HG03103 (cell line): ENCODE results near the gene DST.
A peak's percentile ranks its signal among the peaks of the same experiment; 100 is the strongest.
"Not testable (repeated sequence)": the region's sequence is repeated elsewhere in the genome, so short reads cannot be mapped to it uniquely, and the experiment has no call there.

Experiments used
- ATAC-seq: cut with Tn5 transposase; IDR thresholded peaks from one replicate; pipeline ENCODE4 v1.9.1; 2021; ENCODE audit warnings: low read depth; ENCODE audit not compliant: unreplicated experiment

Gene DST

DNA sequence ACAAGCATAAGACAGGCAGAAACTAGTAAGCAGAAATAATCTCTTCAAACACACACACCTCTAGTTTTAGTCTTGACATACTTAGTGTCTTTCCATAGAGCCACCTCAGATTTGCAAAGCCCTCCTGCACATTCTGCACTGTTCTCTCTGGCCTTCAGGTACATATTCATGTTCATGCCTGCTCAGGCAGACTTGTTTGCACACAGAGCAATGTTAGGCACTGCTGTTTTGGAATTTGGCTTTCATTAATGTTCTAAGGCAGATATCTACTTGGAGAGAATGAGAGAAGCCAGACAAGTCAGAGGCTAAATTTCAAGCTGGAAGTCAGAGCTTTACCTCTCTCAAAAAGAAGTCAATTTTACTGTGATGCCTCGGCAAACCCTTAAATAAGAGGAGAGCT, 21.3 kb upstream of the DST start:
- ATAC-seq: no peak

DNA sequence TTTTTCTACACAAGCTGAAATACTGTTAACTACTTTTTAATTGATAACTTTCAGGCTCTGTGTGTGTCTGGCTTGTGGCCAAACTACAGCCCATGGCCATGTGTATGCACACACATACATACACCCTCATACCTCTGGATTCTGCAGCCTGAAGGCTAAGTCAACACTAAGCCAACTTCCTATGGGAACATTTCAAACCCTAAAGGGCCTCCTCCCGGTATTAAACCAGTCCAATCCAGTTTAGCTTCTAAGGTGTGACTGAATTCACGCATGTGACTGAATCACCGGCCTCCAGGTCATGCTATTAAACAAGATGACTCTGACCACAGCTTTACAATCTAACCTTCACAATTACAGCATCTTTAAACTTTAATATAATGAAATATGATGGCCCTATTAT, 20.7 kb upstream of the DST start:
- ATAC-seq: no peak

DNA sequence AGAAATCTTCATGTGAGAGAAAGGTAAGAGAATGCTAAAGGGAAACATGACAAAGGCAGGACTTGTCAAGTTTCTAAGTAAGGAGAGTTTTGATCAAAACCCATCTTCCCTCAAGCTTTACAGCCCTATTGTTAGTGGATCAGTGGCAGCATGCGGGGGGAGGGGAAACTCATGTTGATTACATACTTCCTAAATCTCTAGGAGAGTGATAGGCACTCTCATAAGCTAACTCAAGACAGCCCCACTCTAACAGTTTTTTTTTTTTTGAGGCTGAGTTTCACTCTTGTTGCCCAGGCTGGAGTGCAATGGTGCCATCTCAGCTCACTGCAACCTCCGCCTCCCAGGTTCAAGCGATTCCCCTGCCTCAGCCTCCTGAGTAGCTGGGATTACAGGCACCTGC, 18.6 kb upstream of the DST start:
- ATAC-seq: not testable (repeated sequence)

DNA sequence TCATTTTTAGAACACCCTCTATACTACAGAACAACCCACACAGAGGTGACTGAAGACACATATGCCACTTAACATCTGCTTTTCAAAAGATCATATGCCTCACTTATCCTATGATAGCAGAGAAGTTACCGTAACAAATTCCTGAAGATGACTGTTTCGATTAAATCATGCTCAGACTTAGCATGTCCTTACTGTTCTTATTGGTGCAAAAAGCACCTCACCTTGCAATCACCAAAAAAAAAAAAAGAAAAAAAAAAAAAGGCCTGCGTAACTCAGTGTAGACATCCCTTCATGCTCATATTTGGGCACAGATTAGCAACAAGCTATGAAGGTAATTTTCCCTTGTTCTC, 17.7 kb upstream of the DST start:
- no peak for ATAC-seq

DNA sequence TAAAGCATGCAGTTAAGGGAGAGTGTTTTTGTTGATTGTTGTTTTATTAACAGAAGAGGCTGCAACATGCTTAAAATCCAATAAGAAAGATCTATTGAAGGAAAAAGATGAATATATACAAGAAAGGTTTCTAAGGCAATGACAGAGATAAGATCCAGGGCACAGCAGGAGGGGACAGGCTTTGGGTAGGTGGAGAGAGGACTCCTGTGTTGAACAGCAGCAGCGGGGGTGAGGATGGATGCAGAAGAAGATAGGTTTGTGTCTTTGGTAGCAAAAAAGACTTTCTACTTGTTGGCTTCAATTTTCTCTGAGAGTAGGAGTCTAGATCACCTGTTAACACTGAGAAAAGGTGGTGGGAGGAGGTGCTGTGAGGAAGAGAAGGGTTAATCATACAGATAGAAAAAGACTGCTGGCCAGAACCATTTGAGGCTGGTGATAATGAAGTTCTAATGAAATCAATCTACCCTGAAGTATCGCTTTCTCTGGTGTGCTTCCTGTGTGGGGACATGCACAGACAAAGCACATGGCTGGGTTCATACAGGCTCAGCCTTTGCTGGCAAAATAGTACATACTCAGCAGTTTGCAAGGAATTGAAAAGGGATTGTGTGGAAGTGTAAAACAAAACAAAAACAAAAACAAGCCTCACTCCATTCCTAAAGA, 17.2 kb upstream of the DST start:
- peak; percentile 87 for ATAC-seq

DNA sequence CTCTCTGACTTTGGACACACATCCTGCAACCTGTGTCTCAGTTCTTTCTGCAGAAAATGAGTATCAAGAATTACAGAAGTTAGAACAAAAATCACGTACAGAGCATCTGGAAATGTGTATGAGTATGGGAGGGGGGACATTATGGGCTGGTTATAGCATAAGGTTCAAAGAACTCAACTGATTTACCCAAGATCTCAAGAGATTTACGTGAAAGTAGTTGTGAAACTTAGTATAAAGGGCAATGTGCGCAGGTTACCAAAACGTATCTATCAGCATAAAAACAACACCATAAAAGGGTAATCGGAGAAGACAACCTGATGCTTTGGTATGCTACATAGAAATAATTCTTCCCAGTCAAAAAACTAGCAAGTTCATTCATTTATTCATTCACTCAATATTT, 15.6 kb upstream of the DST start:
- ATAC-seq: no peak

DNA sequence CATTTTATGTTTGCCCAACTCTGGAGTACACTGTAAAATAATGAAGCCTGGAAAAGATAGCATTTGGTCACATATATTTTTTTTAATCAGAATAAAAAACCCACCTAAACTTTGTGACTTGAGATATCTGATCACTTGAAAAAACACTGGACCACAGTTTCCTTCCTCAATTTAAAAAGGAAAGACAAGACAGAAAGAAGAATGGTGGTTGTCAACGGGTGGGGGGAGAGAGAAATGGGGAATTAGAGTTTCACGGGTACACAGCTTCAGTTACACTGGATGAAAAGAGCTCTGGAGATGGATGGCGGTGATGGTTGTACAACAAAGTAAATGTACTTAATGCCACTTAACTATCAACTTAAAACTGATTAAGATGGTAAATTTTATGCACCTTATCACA, 14.7 kb upstream of the DST start:
- ATAC-seq: no peak

DNA sequence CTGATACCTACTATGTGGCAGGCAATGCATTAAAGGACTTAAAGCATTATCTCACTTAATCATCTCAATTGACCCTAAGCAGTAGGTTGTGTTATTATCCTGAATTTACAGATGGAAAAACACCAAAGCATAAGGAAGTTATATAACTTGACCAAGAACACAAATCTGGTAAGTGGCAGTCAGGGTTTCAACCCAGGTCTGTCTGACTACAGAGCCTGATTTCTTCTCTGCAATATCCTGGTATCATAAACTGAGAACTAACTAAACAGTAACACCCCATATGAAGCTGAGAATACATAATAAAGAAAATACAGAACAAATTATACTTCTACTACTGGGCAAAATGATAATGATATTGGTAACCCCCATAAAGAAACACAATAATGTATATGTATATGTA, 13.8 kb upstream of the DST start:
- no peak for ATAC-seq

DNA sequence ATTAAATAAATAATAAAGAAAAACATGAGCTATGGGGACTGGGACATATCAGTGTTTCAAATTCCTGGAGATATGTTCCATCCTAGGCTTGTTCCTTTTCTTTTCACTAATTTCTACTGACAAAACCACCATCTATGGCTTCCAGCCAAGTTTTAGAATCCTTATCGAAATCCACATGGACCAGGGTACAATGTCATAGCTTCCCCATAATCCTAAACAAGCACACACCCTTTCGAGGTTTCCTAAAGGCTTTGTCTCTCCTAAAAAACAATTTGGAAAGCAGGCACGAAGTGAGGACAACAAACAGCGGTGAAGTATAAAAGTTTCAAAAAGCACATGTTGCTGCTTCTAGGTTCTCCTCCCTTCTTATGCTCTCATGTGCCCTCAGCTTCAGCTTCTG, 13.3 kb upstream of the DST start:
- no peak for ATAC-seq

DNA sequence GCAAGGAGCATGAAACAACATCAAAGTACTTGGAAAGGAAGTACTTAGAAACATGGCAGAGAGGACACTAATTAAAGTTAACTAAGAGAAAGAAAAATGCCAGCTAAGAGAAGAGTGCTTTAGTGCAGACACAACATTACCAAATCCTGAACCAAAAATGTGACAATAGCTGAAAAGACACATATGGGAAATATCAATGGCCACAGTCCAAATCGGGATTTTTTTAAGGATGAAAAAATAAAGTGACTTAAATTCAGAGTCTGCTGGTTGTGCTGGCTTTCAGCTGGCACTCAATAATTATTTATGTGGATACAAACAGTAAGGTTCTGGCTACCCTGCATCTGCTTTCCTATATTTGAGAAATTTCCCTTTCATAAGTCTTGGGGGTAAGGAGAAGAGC, 12.6 kb upstream of the DST start:
- ATAC-seq: no peak

DNA sequence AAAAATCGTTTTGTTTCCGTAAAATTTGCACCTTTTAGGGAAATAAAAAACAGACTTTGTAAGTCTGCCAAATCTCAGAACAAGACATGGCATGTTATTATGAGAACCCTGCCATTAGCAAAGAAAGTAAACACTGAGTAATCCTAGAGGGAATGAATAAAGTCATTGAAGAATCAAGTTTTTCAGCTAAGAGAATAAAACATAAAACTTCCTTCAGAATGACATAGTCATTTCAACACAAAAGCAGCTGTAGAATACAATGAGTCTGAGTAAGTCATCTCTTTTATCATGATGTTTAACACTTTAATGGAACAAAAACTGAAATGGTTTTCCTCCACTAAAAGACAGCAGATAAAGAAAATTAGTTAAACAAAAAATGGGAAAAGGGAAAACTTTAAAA, 10.3 kb upstream of the DST start:
- no peak for ATAC-seq

DNA sequence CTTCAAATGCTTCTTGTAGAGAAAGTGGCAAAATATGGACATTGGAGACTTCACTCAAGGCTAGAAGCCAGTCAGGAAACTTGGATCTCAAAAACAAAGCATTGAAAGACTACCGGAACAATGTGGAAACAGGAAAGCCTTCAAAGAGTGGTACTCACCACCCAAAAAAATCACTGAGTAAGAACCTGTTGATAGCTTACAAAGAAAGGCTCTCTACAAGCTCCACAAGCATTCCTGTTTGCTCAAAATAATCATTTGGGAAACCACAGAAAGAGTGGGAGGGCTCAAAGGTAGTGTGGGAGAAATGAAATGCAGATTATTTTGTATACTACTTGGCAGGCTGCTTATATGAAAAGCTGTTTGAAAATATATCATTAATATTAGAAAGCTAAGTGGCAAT, 9.5 kb upstream of the DST start:
- ATAC-seq: no peak

DNA sequence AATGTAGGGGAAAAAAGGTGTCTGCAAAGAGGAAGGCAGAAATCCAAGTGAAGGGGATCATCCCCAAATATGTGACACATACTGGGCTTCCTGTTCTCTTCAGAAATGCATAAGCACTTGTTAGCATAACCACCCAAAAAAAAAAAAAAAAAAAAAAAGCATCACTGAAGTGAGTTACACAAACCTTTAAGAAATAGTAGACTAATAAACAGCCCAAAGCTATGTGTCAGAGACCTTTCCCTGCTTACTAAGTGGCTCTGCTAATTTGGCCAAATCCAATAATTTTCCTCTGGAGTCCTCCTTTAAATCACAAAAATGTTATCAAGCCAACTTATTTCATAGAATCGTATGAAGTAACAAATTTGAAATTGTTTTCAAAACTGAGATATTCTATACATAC, 7.5 kb upstream of the DST start:
- no peak for ATAC-seq

DNA sequence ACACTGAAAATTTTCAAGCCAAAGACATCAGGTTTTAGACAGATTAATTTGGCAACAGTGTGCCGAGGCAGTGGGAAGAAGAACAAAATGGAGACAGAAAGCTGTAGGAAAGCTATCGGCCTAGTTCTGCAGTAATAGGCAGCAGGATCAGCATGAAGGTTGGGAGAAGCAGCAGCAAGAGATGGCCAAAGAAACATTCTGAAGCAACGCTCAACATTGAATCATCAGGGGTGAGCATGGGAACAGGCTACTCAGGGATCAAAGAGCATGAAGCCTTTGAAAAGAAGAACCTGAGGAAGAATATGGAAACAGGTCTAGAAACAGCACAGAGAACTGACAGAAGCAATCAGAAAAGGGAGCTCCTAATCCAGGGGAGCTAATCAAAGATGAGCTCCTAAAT, 7.1 kb upstream of the DST start:
- no peak for ATAC-seq

DNA sequence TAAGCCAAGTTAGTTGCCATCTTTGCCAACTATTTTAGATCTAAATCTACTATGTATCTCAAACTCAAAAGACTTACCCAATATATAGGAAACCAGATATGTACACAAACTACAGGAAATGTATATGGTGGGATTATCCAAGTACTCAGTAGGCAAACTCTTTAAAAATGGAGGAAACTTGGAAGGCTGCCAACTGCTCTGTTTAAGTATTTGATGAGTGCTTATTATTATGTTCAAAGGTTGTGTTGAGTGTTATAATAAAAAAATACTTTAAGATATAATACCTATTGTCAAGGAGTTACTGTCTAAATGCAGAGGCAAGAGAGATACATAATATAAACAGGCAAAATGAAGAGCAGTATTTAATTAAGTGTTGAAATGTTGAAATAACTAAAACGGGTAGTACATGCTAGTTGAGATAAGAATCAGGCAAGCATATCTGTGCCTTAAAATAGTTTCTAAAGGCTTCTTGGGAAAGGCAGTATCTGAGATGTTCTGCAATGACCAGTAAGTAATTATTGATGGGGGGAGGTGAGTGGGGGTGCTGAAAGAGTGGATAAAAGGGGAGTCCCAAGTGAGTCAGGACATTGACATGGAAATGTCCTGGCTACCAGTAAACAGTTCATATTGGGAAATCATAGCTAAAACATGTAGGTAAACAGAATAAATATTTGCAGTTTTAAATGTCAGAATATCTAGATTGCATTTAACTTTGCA, 6.5 kb upstream of the DST start:
- no peak for ATAC-seq

DNA sequence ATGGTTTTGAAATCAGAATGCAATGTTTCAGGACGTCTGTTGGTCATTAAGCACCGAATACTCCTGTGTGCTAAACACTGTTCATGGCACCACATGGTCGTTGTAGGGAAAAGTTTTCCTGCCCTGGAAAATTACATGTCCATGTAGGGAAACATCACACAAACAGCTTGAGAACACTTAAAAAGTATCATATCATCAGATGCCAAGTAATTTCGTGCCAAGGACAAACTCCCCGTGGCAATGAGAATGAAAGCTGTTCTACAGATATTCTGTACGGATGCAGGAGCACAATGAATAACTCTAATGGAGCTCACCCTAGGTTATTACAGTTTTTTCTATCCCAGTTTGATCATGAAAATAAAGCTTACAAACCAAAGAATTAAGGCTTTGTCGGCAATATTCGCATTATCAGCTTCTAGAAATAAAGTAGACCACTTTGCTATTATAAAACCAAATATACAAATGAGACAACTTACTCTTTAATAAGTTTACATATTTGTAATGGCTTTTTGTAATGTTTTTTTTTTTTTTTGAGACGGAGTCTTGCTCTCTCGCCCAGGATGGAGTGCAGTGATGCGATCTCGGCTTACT, 4.6 kb upstream of the DST start:
- no peak for ATAC-seq

DNA sequence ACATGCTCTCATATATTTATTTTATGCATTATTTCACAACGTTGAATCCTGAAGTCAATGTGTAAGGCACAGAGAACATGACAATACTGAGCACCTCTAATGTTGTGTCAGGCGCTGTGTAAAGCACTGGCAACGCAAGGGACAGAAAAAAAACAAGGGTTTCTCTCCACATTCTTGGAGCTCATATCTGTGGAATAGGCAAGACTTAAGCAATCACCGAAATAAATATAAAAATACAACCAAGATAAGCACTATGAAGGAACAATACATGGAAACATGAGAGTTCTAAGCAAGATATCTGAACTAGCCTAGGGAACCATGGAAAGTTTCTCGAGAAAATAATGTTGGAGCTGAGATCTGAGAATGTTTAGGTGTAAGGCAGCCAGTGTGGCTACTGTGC, 1.7 kb upstream of the DST start:
- no peak for ATAC-seq

DNA sequence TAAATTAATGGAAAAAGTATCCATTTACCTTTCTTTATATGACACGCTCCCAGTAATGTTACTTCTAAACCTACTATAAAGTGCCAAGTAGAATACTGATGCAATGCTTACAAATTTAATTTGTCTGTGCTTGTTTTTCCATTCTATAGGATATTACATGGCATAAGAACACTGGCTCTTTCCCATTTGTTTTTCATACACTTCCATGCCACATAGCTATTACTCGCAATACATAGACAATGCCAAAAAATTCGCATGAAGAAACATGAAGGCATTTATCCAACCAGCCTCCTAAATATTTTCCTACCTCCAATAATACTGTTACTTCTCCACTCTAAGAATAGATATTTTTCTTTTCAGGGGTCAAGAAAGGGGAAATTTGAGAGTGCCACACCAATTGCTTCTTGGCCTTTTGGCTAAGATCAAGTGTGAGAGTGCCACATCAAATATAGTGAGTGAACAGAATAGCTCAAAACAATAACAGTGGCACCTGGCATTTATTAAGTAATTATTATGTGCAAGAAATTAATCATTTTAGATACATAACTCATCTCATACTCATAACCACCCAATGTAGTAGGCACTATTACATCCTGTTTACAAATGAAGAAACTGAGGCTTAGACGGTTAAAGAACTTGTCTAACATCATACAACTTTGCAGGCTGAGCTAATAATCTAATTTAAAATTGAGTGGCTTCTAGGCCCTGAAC, 845 bp upstream of the DST start:
- ATAC-seq: no peak

DNA sequence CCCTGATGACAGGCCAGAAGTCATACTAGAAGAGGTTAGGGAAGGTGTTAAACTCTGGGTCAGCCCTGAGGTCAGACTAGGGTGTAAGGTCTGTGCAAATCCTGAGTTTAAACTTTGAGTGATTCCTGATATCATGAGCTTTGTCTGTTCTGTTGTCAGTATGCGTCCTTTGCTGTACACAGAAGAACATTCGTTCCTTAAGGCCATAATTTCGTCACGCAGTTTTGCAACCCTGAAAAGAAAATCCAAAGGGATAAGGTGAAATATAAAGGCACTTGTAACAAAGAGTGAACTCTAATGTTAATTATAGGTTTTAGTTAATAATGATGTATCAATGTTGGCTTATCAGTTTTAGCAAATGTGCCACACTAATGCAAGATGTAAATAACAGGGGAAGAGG, 2.3 kb downstream of the DST start:
- ATAC-seq: no peak

DNA sequence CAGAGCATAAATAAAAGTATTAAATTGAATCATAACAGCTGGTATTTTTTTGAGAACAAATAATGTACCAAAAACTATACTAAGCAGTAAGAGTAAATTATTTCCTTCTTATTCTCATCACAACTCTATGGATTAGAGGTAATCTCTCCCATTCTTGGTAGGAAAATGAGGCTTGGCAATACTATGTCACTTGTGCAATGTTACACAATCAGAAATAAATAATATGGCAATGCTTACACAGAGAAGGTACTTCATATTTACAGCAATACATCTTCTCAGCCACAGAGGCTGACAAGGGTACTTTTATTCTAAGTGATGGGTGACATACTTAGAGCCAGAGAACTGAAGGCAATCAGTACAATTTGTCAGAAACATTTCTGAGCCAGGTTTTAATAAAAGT, 3.9 kb downstream of the DST start:
- ATAC-seq: no peak

DNA sequence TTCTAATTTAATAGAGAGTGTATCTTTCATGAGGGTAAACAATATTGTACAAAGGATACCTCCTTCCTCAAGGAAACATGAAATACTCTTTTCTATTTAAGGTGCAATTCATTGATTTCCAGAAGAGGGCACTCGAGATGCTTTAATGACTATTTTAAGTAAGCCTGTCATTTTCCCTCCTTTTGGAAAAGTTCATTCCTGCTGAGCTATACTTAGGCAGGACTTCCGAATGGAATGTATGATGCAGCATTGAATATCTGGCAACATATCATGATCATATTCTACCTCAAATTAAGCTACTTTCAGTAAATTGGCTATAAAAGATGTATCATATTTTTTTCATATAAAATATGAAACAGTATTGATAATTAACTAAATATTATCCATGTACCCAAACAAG, 5.0 kb downstream of the DST start:
- ATAC-seq: no peak

DNA sequence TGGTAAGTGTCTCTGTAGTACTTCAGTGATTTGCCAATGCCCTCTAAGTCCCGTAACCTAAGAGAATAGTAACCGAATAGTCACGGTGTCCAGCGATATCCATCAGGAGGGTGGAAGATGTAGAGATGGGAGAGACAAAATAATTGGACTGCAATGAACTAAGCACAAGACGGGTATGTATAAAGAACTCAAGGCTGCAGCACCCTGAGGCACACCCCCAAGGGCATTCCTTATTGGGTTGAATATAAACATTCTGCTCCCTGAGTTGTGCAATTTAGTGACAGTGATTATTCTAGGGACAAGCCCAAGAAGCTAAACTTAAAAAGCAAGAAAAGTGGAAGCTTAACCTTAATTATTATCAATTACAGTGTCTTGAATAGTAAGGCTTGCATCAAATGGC, 14.6 kb downstream of the DST start:
- ATAC-seq: no peak
